ENCODE results near the gene PARK7.
A peak's percentile ranks its signal among the peaks of the same experiment; 100 is the strongest.

Gene PARK7

DNA sequence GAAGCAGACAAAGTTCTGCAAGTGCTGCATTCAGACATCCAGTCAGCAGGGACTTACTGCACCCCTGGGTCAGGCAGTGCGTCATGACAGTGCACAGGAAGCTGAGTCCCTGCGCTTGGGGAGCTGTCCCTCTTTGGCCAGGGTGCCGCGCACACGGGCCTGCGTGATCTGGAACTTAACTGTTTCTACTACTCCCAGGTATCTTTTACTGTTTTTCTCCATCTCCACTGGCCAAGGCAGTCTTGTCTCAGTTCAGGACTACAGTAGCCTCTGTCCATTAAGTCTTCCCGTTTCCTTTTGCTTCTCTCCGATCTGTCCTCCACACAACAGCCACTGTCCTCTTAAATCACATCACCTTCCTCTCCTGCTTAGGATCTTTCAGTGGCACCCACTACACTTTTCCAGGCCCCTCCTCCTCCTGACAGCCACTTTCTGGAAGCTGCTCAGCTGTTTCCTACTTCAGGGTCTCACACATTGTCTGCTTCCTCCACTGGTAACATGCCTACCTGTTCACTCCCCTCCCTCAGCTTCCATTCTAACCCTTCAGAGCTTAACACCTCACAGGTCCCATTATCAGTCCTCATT, 48.7 kb downstream of the PARK7 start:
- no peak for DNase-seq (ENCODE audit: low read depth)

DNA sequence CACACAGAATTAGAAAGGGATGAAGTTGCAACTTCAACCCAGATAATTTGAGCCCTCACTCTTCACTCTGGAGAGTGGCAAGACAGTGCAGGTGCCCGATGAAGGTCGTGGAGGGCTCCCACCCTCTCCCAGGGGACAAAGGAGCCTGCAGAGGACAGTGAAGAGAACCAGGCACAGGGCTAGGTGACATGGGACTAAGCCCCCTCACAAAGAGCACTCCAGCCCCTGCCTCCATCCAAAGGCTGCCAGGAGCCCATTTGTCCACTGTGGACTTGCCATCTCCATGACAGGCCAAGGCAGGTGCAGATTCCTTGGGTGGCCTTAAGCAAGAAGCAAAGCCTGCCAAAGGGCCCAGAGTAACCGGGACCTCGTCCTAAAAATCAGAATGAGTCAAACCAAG, 49.5 kb downstream of the PARK7 start:
- no peak for DNase-seq (ENCODE audit: low read depth)

DNA sequence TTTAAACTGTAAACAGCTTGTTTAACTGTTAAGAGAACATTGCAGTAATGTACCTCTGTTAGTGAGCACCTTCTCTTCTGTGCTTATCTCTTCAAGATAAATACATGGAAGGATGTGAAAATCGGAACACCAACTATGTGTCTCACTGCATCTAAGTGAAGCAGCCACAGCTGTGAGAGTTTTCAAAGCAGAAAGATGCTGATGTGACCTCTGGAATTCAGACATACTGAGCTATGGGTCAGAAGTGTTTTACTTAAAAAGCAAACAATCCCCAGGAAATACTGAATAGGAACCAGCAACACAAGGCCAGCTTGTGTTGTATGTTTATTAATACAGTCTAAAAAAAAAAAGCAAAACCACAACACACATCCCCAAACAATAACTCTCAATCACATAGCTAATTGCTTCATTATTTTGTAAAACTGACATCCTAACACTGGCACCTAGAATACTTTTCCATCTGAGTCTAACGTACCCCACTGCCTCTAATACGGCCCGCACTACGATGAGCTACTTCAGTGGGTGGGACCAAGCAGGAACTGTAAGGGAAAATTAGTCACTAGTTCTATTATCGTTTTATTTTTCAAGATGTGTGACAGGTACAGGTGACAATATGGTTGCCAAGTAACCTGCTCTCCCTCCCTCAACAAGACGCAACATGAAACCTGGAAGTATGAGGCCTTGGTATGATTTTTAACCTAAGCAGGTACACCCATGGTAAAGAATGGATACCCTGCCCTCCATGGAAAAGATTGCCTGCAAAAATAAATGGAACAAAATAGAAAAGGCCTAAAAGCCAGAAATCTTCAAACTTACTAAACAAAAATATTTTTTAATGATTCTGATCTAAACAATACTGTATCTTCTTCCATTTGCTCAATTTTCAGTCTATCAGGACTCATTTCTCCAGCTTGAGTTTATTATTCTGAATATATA, 50.7 kb downstream of the PARK7 start:
- DNase-seq (ENCODE audit: low read depth), result no peak

GRCh38 chr1:8012955-8013354, 51.4 kb downstream of the PARK7 start:
- DNase-seq (ENCODE audit: low read depth), result no peak

GRCh38 chr1:8013399-8013798, 51.9 kb downstream of the PARK7 start:
- no peak for DNase-seq (ENCODE audit: low read depth)

GRCh38 chr1:8013800-8014199, 52.3 kb downstream of the PARK7 start:
- DNase-seq (ENCODE audit: low read depth), result no peak

DNA sequence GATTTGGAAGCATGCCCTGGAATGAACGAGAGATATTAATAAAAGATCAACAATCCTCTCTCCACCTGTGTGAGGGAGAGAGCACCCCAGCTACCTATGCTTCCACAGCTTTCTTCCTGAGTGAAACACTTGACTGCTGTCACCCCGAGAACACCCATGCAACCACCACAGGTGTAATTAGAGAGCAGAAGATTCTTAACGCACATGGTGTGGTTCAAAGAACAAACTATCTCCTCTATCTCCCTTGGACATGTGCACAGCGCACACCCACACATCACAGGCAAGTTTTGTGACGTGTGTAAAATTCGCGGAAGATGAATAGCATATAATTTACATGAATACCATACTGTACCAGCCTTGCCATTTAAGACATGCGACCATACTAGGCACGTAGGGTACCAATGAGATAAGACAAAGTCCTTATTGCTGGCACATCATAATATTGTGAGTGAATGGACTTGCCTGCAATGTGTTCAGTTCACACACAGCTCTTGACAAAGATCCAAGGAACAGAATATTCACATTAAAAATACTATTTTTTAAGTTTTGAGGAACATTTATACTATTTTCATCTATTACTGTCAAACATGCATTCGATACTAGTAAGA, 53.0 kb downstream of the PARK7 start:
- DNase-seq (ENCODE audit: low read depth), result no peak

DNA sequence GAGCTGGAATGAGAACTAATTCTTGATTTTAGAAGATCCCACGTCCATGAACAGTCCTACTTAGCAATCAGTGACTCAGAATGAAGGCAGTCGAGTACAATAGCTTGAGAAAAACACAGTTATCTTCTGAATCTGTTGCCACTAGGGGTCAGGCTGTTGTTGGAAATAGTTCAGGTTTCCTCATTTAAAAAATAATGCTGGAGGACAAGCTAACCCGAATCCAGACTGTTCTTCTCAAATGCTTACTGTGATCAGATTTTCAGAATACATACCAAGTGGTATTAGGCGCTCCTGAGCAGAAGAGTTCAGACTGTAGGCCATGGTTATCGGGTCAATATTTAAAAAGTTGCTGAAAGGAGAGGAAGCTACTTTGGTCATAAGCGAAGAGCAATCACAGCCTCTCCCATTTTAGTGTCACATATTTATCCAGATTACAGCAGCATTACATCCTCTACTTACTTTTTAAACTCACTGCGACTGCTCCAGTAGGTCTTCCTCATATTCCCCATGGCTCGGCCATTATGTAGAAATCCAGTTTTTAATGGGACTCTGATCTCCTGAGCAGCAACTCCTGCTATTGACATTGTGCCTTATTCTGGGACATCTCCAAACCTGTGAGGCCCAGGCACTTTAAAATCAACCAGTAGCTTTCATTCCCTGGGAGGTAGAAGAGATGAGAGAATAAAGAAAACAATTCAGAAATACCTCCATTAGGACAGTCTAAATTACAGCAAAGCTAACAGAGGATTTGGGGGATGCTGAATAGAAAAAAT, 53.7 kb downstream of the PARK7 start:
- DNase-seq (ENCODE audit: low read depth), result peak; percentile 20

GRCh38 chr1:8015809-8016165, 54.3 kb downstream of the PARK7 start:
- no peak for DNase-seq (ENCODE audit: low read depth)

- no peak for DNase-seq (ENCODE audit: low read depth)
Observed at GRCh38 chr1:8016210-8016894, 54.8 kb downstream of the PARK7 start.

DNA sequence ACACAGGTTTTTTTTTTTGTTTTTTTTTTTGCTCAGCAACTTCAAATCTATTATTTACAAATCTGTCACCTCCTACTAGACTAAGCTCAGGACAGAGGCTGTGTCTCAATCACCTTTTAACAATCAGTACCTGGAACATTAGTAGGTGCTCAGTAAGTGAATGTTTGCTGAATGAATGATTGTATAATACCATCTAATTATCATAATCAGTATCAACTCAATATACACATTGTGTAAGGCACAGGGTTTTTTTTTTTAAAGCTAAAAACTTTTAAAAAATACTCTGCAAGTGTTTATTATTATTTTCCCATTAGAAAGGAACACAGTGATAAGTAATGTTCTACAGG, 55.4 kb downstream of the PARK7 start:
- no peak for DNase-seq (ENCODE audit: low read depth)

DNA sequence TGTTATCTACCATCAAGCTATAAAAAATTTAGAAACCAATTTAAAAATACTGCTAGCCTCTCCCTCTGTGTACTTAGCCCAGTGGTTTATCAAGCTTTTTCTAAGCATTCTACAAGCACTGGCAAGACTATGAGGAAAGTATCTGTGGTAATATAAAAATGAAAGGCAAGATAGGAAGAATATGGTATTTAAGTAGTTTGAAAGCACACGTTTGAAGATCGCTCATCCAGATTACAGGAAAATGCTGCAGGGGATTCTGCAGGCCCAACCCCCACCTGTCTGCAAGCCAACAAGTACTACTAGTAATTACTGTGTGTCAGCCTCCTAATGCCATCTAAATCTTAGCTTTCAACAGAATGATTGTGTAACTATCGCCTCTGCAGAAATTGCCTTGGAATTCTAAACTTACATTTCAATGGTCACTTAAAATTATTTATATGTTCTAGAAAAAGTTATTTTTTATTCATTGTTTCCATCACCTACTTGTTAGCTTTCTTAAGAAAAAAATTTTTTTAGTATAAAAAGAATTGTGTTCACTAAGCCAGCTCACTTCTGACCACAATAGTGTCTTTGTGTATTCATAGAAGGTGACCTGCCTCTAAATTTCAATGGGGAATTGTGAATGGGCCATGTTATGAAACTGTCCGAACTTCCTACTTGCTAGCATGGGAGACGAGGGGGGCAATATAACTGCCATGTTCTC, 56.1 kb downstream of the PARK7 start:
- no peak for DNase-seq (ENCODE audit: low read depth)

DNA sequence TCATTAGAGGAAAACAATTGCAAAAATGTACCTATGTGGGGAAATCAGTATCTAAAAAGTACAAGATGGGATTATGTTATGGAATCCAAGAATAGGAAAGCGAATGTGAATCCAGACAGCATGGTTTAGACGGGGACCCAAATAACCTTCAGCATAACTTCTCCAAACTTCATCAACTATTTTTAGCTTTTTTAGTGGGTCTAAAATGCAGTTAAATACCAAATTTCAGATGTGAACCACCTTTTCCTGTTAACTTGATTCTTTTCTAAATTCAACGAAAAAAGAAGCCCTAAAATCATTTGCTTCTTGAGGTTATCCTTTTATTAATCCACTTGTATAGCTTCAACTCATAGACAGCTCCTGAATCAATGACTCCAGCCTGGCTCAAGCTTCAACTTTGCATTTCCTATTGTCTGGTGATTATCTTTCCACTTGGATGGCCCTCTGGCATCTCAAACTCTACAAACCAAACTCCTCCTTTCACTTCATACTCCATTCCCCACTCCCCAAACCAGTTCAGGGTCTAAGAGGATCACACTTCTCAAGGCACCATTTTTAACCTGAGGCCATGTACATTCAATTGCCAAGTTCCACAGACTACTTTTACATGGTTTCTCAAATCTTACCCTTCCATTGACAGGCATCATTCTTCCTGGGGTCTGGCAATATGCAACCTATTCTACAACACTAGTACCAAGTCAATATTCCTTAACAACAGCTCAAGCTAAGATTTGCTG, 57.1 kb downstream of the PARK7 start:
- DNase-seq (ENCODE audit: low read depth), result no peak

GRCh38 chr1:8019229-8019620, 57.7 kb downstream of the PARK7 start:
- no peak for DNase-seq (ENCODE audit: low read depth)

DNA sequence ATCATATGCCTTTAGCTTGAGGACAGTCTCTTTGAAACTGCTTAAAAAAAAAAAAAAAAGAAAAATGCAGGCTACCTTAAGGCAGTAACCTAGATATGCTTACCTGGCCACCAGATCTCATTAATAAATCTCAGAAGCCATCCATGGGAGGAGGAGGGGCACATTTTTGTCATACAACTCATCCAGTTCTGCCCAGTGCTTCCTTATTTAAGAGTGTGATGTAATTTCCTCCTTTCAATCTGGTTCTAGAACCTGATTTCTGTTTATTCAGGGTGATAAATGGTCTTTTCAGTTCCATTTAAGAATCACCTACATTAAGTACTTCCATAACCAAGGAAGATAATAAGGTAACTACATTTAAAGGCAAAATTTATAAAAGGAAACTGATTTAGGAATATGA, 58.5 kb downstream of the PARK7 start:
- DNase-seq (ENCODE audit: low read depth), result no peak

DNA sequence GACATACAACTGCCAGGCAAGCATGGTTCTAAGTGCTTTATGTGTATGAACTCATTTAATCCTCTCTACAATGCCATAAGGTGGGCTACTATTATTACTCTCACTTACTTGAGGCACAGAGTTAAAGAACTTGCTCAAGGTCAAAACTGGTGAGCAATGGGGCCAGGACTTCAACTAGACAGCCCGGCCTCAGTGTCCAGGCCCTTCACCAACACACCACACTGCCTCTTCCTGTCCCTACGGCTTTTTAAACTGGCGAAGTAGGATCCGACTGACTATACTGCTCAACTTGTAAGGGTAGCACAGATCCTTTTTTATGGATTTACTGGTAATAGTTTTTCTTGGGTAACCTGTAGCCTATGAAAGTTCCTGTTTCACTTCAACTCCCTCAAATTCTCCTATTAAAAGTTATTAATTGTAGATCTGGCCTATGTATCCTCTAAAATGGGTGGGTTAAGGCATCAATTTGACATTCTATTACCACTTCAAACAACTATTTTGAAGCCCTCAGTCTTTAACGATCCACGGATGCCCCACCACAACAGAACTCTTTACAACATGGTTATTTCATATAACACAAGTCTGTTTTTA, 60.3 kb downstream of the PARK7 start:
- DNase-seq (ENCODE audit: low read depth), result no peak

- no peak for DNase-seq (ENCODE audit: low read depth)
Observed at GRCh38 chr1:8022395-8023286, 61.1 kb downstream of the PARK7 start.

- no peak for DNase-seq (ENCODE audit: low read depth)
Observed at GRCh38 chr1:8023287-8023994, 61.9 kb downstream of the PARK7 start.

DNA sequence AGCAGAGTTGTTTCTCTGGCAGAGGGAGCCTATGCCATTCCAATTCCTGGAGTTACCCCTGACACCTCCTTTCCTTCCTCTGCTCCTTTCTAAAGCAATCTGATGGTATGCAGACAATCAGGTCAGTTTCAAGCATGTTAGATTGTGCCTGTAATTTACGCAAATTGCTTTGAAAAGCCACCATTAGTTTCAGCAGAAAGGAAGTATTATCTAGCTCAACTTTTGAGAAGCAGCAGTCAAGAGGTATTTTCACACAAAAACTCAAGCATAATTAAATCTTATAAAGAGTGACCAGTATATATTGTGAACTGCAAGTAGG, 62.4 kb downstream of the PARK7 start:
- no peak for DNase-seq (ENCODE audit: low read depth)
